ENCODE results near the gene SH3PXD2B.

SH3PXD2B gene

GRCh38 chr5:172334641-172335040 lies 119.7 kb downstream of the SH3PXD2B start:
- TF ChIP-seq TAF1 (IDR thresholded peaks at IDR 0.05; ENCODE audit: low read depth) = no peak
- no peak for TF ChIP-seq REST (IDR thresholded peaks at IDR 0.05; ENCODE audit: low read depth)

DNA sequence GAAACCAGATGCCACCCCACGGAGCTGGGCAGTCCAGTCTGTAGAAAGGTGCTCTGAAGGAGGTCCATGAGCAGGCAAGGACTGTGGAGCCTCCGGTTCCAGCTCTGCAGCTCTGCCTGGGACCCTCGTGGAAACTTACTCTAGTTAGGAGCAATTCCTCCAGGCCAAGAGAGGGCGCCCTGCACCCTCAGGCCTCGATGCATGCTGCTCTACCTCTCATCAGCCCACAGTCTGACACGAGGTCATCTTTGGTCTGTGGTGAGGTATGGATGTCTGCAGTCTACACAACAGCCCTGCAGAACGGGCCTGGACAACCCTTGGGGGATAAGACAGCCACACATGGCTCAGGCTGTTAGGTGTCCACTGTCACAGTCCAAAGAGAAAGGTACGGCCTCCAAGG lies 120.1 kb downstream of the SH3PXD2B start:
- peak; percentile 36; the same call in 1 of the 2 replicates for TF ChIP-seq RAD21 (IDR thresholded peaks at IDR 0.05; ENCODE audit: low read depth)
- 0 out of 2 replicates have a peak, but pooled peaks have one; percentile 34 for TF ChIP-seq MAX (IDR thresholded peaks at IDR 0.05)
- TF ChIP-seq TEAD4 (IDR thresholded peaks at IDR 0.05) = no peak

DNA sequence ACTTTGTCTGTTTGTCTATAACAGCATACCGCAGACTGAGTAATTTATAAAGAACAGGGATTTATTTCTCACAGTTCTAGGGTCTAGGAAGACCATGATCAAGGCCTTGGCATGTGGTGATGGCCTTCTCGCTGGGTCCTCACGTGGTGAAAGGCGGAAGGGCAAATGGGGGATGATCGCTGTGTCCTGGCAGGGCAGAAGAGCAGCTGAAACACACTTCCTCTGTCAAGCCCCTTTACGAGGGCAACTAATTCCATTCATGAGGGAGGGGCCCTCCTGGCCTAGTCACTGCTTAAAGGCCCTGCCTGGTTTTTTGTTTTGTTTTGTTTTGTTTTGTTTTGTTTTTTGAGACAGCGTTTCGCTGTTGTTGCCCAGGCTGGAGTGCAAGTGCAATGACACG lies 128.9 kb downstream of the SH3PXD2B start:
- TF ChIP-seq REST (IDR thresholded peaks at IDR 0.05; ENCODE audit: low read depth) = no peak
- TF ChIP-seq ZBTB7A (IDR thresholded peaks at IDR 0.05; ENCODE audit: low read depth) = no peak
- no peak for TF ChIP-seq RAD21 (IDR thresholded peaks at IDR 0.05; ENCODE audit: low read depth)
- TF ChIP-seq YY1 (IDR thresholded peaks at IDR 0.05; ENCODE audit: low read depth) = no peak
- TF ChIP-seq USF1 (IDR thresholded peaks at IDR 0.05) = no peak
- no peak for TF ChIP-seq TAF1 (IDR thresholded peaks at IDR 0.05; ENCODE audit: low read depth)
- TF ChIP-seq NFIC (IDR thresholded peaks at IDR 0.05) = no peak
- no peak for TF ChIP-seq TCF12 (IDR thresholded peaks at IDR 0.05; ENCODE audit: low read depth)
- no peak for TF ChIP-seq FOXM1 (IDR thresholded peaks at IDR 0.05; ENCODE audit: borderline replicate concordance, low read depth)
- no peak for TF ChIP-seq CEBPB (IDR thresholded peaks at IDR 0.05)
- TF ChIP-seq MAX (IDR thresholded peaks at IDR 0.05) = no peak

DNA sequence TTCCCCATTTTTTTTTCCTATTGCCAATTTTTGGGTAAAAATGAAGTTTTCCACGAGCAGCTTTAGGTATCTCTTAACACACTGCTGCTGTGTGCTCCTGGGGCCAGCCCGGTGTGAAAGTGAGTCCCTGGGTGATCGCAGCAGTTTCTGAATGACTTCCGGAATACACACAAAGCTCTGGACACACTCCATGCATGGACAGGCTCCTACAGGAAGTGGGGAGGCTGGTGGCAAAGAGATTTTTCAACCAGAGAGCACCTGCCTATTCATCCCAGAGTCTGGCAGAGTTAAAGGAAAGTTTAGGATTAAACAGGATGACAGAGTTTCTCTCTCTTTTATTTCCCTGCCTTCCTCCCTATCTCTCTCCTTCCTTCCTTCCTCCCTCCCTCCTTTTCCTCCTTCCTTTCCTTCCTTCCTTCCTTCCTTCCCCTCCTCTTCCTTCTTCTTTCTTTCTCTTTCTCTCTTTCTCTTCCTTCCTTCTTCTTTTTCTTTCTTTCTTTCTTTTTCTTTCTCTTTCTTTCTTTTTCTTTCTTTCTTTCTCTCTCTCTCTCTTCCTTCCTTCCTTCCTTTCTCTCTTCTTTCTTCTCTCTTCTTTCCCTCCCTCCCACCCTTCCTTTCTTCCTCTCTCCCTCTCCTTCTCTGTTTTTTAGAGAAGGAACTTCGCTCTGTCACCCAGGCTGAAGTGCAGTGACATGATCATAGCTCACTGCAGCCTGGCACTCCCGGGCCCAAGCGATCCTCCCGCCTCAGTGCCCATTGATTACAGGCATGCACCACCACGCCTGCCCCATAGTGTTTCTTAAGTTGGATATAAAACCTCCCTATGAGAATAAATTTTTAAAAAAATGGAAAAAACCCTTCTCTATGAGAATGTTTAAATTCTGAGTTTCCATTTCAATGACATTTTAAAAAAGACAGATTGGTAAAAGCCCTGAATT lies 132.0 kb downstream of the SH3PXD2B start:
- TF ChIP-seq EGR1 (IDR thresholded peaks at IDR 0.05) = no peak
- TF ChIP-seq CEBPB (IDR thresholded peaks at IDR 0.05) = no peak
- TF ChIP-seq TAF1 (IDR thresholded peaks at IDR 0.05; ENCODE audit: low read depth) = no peak
- TF ChIP-seq FOXM1 (IDR thresholded peaks at IDR 0.05; ENCODE audit: borderline replicate concordance, low read depth) = no peak
- no peak for TF ChIP-seq CREB1 (IDR thresholded peaks at IDR 0.05; ENCODE audit: low read depth)
- TF ChIP-seq TEAD4 (IDR thresholded peaks at IDR 0.05) = no peak
- no peak for TF ChIP-seq NFIC (IDR thresholded peaks at IDR 0.05)
- TF ChIP-seq YY1 (IDR thresholded peaks at IDR 0.05; ENCODE audit: low read depth) = no peak
- TF ChIP-seq ZBTB7A (IDR thresholded peaks at IDR 0.05; ENCODE audit: low read depth) = no peak
- TF ChIP-seq MAX (IDR thresholded peaks at IDR 0.05) = no peak
- TF ChIP-seq USF1 (IDR thresholded peaks at IDR 0.05) = no peak
- no peak for TF ChIP-seq EP300 (IDR thresholded peaks at IDR 0.05; ENCODE audit: borderline replicate concordance)
- no peak for TF ChIP-seq REST (IDR thresholded peaks at IDR 0.05; ENCODE audit: low read depth)
- TF ChIP-seq TCF12 (IDR thresholded peaks at IDR 0.05; ENCODE audit: low read depth) = no peak
- no peak for TF ChIP-seq RAD21 (IDR thresholded peaks at IDR 0.05; ENCODE audit: low read depth)
